Mesothelial cell of epicardium (in vitro differentiated cells): ENCODE data around the gene ARHGAP4. TPM values are rescaled to one million over a fixed set of nuclear protein-coding genes. Genes with fewer than 3 reads are reported as not detected.
A peak's percentile ranks its signal among the peaks of the same experiment; 100 is the strongest.

ENCODE experiments used
- DNase-seq, 2 experiments: peaks; one replicate each; pipeline ENCODE4 v3.0.0; 2021; ENCODE audit warnings: low spot score in 2 of 2; ENCODE audit not compliant: unreplicated experiment in 2 of 2
- H3K27ac Mint-ChIP-seq: 2 replicates; pipeline ENCODE4 v1.8.0; 2021; ENCODE audit warnings: mixed read lengths
- H3K27me3 Mint-ChIP-seq: 2 replicates; pipeline ENCODE4 v1.8.0; 2021; ENCODE audit warnings: low read depth, mixed read lengths
- H3K36me3 Mint-ChIP-seq: 2 replicates; pipeline ENCODE4 v1.8.0; 2021; ENCODE audit warnings: mixed read lengths
- H3K4me1 Mint-ChIP-seq: 2 replicates; pipeline ENCODE4 v1.8.0; 2021; ENCODE audit warnings: mixed read lengths
- H3K4me3 Mint-ChIP-seq: 2 replicates; pipeline ENCODE4 v1.8.0; 2021; ENCODE audit warnings: mild to moderate bottlenecking, moderate library complexity, mixed read lengths
- H3K9me3 Mint-ChIP-seq: 2 replicates; pipeline ENCODE4 v1.8.0; 2021; ENCODE audit warnings: mixed read lengths
- CTCF ChIP-seq: fragments of 200-600 bp; sonication (generic); IDR thresholded peaks from one replicate; pipeline ENCODE4 v1.5.0; 2021; ENCODE audit warnings: antibody characterized with exemption; ENCODE audit not compliant: unreplicated experiment
- total RNA-seq: library from RNA; stranded (reverse); gene quantifications from 3 replicates; pipeline ENCODE4 v1.2.1, GENCODE V29; 2021

The ARHGAP4 gene
- total RNA-seq = 52.2 to 64.4 TPM (median 62.8 TPM) in 3 replicates

GRCh38 chrX:153925739-153926551, at the start of gene ARHGAP4:
TSS of gene ARHGAP4 (minus strand) at chrX:153926264. CDS start at chrX:153926202, 62 bp downstream.
- Mint-ChIP-seq H3K36me3 (peaks cover 1% of the 10 kb centered on the region), H3K9me3 (no peaks in the 10 kb centered on the region), H3K27me3 (no peaks in the 10 kb centered on the region), H3K27ac (peak within 1 kb of the TSS; percentile 92), H3K4me1 (peaks cover 21% of the 10 kb centered on the region), H3K4me3 (peak within 1 kb of the TSS; percentile 78)
- DNase-seq = no peak
- no peak for TF ChIP-seq CTCF

DNA sequence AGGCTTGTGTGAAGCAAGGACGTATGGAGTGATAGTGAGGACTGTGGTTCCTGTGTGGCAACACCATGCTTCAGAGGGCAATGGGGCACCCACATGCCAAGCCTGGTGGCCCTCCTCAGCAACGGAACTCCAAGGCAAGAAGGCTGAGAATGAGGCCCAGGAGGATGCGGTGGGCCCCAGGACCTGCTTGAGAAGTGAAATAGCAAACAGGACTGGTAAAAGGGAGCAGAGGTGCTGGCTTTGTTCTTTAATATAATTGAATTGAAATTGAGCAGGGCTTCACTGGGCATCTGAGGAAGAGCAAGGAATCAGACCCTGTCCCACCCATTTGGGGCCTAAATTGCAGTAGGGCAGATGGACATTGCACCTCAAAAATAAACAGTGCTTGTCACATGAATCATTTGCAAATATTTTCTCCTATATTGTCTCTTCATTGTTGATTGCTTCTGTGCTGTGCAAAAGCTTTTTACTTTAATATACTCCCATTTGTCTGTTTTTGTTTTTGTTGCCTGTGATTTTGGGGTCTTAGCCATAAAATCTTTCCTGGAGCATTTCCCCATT, 48.7 kb upstream of the ARHGAP4 start:
- H3K27ac Mint-ChIP-seq = peak overlapping the region; percentile 97
- no peak for TF ChIP-seq CTCF
- no peaks in the 10 kb centered on the region for H3K36me3 Mint-ChIP-seq
- peak overlapping the region; percentile 39 for H3K4me3 Mint-ChIP-seq
- peaks cover 23% of the 10 kb centered on the region for H3K4me1 Mint-ChIP-seq
- no peak for DNase-seq
- H3K27me3 Mint-ChIP-seq = no peaks in the 10 kb centered on the region
- H3K9me3 Mint-ChIP-seq = no peaks in the 10 kb centered on the region

DNA sequence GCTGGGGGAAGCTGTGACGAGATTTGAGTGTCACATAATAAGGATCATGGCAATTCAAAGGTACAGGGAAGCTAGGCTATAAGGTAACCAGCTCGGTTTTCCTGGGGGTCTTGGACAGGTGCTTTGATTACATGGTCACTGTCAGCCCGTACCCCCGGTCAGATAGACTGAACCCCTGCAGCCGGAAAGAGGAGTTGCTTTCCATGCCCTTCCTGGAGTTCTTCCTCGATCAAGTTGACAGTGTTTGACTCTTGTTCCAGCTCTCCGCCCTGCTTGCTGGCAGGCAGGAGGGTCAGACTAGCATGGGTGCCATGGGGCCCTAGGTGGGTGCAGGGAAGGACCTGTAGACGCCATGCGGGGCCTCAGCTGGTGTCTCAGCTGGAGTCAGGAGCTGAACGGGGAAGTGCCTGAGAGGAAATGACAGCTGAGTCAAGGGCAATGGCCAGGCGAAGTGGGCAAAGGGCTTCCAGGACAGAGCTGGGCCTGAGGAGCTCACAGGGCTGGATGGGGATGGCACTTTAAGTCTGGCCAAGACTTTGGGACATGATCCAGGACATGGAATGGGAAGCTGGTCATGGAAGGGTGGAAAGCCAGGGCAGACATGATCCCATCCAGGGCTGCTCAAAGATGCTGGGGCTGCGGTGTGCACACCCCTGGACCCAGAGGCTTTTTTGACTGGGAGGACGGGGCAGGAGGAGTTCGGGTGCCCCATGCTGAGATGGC, 48.1 kb upstream of the ARHGAP4 start:
- Mint-ChIP-seq H3K4me1 (peaks cover 29% of the 10 kb centered on the region), H3K27me3 (no peaks in the 10 kb centered on the region), H3K4me3 (peak overlapping the region; percentile 77), H3K36me3 (no peaks in the 10 kb centered on the region), H3K27ac (peak overlapping the region; percentile 97), H3K9me3 (no peaks in the 10 kb centered on the region)
- no peak for TF ChIP-seq CTCF
- DNase-seq = no peak

DNA sequence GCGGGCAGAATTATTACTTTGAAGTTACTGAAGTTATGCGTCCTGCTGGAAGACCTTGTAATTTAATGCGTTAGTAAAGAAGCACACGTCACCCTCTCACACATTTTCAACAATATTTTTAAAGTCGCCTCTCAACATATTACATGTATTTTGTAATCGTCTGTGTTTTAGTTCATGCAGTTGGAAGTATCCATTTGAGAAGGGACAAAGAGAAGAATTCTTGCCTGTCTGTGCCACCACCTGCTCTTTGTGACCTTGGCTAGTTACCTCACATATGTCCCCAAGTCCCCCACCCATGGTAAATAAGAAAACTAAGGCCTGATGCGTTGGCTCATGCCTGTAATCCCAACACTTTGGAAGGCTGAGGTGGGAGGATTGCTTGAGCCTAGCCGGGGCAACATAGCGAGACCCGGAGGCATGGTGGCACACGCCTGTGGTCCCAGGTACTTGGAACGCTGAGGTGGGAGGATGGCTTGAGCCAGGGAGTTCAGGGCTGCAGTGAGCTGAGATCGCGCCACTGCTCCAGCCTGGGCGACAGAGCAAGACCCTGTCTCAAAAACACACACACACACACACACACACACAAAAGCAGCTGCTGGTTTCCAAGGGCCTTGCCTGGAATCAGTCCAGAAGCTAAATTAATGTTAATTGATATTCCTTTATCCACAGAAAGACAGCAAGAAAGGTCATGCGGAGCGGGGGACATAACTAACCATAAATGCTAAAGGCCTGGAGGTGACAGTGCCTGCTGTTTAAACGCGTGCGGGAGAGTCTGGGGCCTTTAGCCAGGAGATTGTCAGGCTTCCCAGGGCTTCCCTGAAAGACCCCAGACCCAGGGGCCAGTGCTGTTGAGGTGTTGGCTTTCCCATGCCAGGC, 47.3 kb upstream of the ARHGAP4 start:
- Mint-ChIP-seq H3K27ac (peak overlapping the region; percentile 97), H3K9me3 (no peaks in the 10 kb centered on the region), H3K4me3 (peak overlapping the region; percentile 77), H3K4me1 (peaks cover 37% of the 10 kb centered on the region), H3K36me3 (no peaks in the 10 kb centered on the region), H3K27me3 (no peaks in the 10 kb centered on the region)
- TF ChIP-seq CTCF = no peak
- no peak for DNase-seq
